ENCODE measurements around the gene OR5W2.
"Not testable (repeated sequence)": the region's sequence is repeated elsewhere in the genome, so short reads cannot be mapped to it uniquely, and the experiment has no call there.

The OR5W2 gene

DNA sequence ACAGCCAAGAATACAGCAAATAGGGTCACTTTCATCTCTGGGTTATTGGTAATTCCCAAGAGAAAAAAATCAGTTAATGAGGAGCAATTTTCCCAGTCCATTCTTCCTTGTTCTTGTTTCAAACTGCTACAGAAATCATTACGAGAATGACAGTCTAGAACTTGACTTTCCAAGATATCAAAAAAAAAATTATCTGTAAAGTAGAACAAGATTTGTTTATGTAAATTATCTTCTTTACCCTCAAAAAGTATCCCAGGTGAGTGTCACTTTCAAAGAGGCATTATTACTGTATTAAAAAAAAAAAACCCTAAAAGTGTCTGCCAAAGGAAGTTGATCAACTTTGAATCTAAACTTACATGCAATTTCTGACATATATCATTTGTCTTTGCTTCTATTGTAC lies at the start of gene OR5W2:
TSS of gene OR5W2 (minus strand) at position 101 of the 400 bp plus-strand sequence. CDS start at position 101, 0 bp downstream.
- FAIRE-seq: no peak

GRCh38 chr11:55956521-55956920 lies 42.1 kb upstream of the OR5W2 start:
- FAIRE-seq: no peak

DNA sequence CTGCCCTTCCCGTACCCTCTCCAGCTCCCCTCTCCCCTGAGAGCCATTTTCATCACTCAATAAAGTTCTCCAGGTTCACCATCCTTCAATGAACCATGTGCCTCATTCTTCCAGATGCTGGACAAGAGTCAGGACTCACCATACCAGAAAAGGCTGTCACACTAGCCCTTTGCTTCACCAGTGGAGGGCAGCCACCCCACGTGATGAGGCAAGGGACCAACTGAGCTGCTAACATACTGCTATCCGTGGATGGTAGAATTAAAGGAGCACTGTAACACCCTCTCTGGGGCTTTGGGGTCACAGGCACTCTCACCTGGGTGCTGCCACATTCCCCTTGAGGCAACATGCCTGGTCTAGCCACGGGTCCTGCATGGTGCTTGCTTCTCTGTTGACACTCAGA lies 34.9 kb upstream of the OR5W2 start:
- no peak for FAIRE-seq

- no peak for FAIRE-seq
Measured at GRCh38 chr11:55942785-55943392, 28.5 kb upstream of the OR5W2 start.

- FAIRE-seq: no peak
Measured at GRCh38 chr11:55936300-55936699, 21.9 kb upstream of the OR5W2 start, which contains the start of gene OR5I1. OR5I1 (minus strand) TSS chr11:55936400; CDS start chr11:55936400, 0 bp downstream.

DNA sequence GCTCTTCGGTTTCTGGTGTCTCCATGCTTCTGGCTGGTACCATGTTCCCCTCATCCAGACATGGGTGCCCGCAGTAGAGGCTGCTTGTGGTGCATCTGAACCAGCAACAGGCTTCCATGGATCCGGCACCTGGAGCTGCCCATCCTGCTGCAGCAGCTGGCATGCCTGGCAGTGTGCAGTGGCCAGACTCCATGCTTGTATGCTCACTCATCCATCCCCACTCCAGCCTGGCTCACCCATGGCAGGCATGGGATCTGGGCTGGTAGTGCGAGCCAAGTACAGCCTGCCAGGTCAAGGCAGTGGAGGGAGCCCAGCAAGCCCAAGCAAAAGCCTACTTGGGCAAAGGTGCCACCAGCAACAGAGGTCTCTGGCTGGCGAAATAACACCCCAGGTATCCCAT lies 6.2 kb upstream of the OR5W2 start:
- FAIRE-seq: no peak

GRCh38 chr11:55902308-55902707 lies 12.1 kb downstream of the OR5W2 start:
- no peak for FAIRE-seq

- no peak for FAIRE-seq
Measured at GRCh38 chr11:55895216-55895615, 19.2 kb downstream of the OR5W2 start.

DNA sequence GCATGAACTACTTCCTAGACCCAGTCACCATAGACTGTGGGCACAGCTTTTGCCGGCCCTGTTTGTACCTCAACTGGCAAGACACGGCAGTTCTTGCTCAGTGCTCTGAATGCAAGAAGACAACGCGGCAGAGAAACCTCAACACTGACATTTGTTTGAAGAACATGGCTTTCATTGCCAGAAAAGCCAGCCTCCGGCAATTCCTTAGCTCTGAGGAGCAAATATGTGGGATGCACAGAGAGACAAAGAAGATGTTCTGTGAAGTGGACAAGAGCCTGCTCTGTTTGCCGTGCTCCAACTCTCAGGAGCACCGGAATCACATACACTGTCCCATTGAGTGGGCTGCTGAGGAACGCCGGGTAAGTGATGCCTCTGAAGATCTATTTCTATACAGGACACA lies 28.9 kb downstream of the OR5W2 start:
- not testable (repeated sequence) for FAIRE-seq

- FAIRE-seq: not testable (repeated sequence)
Measured at GRCh38 chr11:55884995-55885394, 29.4 kb downstream of the OR5W2 start.

DNA sequence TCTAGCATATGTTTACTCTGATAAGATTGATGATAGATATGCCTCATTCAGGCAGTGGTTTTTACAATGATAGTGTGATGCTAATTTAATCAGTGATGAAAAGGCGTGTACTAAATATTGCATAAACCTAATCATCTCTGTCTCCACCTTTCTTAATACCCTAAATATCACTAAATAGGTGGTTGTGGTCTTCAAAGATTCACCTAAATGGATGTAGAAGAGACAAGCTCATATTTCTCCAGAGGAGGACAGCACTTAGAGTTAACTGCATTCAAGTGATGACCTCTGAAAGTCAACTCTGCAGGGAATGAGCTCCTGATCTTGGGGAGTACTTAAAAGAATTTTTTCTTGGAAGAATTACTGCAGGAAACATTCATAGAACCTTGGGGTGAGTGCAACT lies 31.4 kb downstream of the OR5W2 start, which contains the start of gene TRIM51:
TSS of gene TRIM51 (plus strand) at position 301 of the 400 bp plus-strand sequence. CDS start 2,132 bp downstream, outside the sequence.
- FAIRE-seq: not testable (repeated sequence)

DNA sequence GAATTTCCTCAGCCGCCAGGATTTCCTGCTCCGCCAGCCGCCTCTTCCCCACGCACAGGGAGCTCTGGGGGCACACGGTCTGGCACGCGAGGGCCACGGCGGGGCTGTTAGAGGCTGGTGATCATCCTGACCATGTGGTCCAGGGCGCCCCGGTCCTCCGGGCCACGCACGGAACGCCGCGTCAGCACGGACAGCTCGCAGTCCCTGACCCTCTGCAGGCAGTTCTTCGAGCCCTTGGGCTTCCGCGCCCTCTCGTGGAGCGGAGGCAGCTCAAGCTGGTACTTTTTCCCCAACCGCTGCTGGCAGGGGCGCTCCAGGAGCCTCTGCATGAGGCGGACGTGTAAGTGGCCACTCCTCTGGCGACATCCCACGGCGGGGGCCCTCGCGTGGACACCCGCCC lies 41.2 kb downstream of the OR5W2 start:
- FAIRE-seq: not testable (repeated sequence)

GRCh38 chr11:55872731-55873130 lies 41.7 kb downstream of the OR5W2 start:
- FAIRE-seq: not testable (repeated sequence)

- FAIRE-seq: not testable (repeated sequence)
Measured at GRCh38 chr11:55867354-55867753, 47.0 kb downstream of the OR5W2 start.

All from colon (tissue), 2 donors.